Measurements from ENCODE around the gene MAP2K2. TPM values are rescaled to one million over a fixed set of nuclear protein-coding genes. Genes with fewer than 3 reads are reported as not detected.

Gene MAP2K2
- total RNA-seq, 1 experiment from 2014 or later, result 185 TPM

DNA sequence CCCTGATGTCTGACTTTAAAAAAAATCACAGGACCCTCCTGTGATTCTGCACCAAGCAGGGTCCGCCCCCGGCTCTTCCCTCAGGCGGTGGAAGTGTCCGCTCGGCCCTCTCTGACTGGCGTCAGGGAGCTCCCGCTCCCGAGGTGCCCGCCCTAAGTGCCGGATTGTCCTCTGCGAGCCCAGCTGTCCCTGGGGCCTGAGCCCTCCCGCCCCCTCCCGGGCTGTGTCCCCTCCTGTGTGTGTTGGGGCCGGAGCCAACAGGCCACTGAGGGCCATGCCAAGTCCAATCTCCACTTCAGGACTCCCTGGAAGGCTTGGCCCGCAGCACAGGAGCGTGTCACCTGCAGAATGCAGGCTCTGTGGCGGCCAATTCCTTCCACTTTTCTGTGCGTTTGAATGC, 25.4 kb downstream of the MAP2K2 start:
- POLR2A ChIA-PET (ENCODE audit: low non-redundant PET), result no interaction called here

DNA sequence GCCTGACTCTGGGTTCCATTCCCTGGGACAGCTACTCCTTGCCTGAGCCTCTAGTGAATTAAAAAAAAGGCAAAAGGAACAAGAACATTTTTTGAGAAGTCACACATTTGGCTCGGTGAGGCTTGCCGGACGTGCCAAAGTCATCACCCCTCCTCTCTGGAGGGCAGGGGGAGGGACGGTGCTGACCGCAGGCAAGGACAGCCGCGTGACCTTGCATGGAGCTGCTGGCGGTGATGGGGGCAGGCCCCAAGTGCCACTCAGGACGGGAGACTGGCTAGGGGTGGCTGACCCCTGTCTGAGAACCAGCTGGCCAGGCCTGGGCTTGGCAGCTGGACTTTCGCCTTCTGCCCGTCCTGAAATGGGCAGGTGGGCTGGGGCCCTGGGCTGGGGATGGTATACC, 26.4 kb downstream of the MAP2K2 start:
- no peak overlapping the region for H3K27ac ChIP-seq (ENCODE audit: low read depth, low read length, poor library complexity, severe bottlenecking)
- POLR2A ChIA-PET (ENCODE audit: low non-redundant PET), result no interaction called here
- no peak overlapping the region for H3K4me3 ChIP-seq (ENCODE audit: low read depth, low read length, poor library complexity, severe bottlenecking)
- H3K36me3 ChIP-seq (ENCODE audit: insufficient read depth, low read length, poor library complexity, severe bottlenecking), result peaks cover 43% of the 10 kb centered on the region
- no peak for DNase-seq (ENCODE audit: low spot score)
- CTCF ChIA-PET, result no interaction called here
- intact Hi-C loops (cut with micrococcal nuclease; ENCODE audit: unreplicated experiment), result no loop called here
- no peaks in the 10 kb centered on the region for H3K9me3 ChIP-seq (ENCODE audit: low read depth, low read length, poor library complexity, severe bottlenecking)
- no peaks in the 10 kb centered on the region for H3K4me1 ChIP-seq (ENCODE audit: insufficient read depth, low read length, poor library complexity, severe bottlenecking)
- BruUV-seq (replicated peaks), result no TSS peak
- TF ChIP-seq, protein P1, sequence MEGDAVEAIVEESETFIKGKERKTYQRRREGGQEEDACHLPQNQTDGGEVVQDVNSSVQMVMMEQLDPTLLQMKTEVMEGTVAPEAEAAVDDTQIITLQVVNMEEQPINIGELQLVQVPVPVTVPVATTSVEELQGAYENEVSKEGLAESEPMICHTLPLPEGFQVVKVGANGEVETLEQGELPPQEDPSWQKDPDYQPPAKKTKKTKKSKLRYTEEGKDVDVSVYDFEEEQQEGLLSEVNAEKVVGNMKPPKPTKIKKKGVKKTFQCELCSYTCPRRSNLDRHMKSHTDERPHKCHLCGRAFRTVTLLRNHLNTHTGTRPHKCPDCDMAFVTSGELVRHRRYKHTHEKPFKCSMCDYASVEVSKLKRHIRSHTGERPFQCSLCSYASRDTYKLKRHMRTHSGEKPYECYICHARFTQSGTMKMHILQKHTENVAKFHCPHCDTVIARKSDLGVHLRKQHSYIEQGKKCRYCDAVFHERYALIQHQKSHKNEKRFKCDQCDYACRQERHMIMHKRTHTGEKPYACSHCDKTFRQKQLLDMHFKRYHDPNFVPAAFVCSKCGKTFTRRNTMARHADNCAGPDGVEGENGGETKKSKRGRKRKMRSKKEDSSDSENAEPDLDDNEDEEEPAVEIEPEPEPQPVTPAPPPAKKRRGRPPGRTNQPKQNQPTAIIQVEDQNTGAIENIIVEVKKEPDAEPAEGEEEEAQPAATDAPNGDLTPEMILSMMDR (conservative IDR thresholded peaks at IDR 0.05; ENCODE audit: low read depth, low read length), result no peak
- no peak for TF ChIP-seq EZH2 (IDR thresholded peaks at IDR 0.05; ENCODE audit: borderline replicate concordance, low read depth, low read length, poor library complexity, severe bottlenecking)
- no peaks in the 10 kb centered on the region for H3K27me3 ChIP-seq (replicated peaks; ENCODE audit: insufficient read depth, low read depth, low read length, poor library complexity)

More for the DNA sequence above, 25.4 kb downstream of the MAP2K2 start:
- no TSS peak for BruUV-seq (replicated peaks)
- TF ChIP-seq, protein P1 (conservative IDR thresholded peaks at IDR 0.05; ENCODE audit: low read depth, low read length), result no peak
- TF ChIP-seq EZH2 (IDR thresholded peaks at IDR 0.05; ENCODE audit: borderline replicate concordance, low read depth, low read length, poor library complexity, severe bottlenecking), result no peak
- intact Hi-C loops (cut with micrococcal nuclease; ENCODE audit: unreplicated experiment), result no loop called here
- peaks cover 44% of the 10 kb centered on the region for H3K36me3 ChIP-seq (ENCODE audit: insufficient read depth, low read length, poor library complexity, severe bottlenecking)
- H3K4me3 ChIP-seq (ENCODE audit: low read depth, low read length, poor library complexity, severe bottlenecking), result no peak overlapping the region
- CTCF ChIA-PET, result no interaction called here
- no peak overlapping the region for H3K27ac ChIP-seq (ENCODE audit: low read depth, low read length, poor library complexity, severe bottlenecking)
- H3K4me1 ChIP-seq (ENCODE audit: insufficient read depth, low read length, poor library complexity, severe bottlenecking), result no peaks in the 10 kb centered on the region
- no peaks in the 10 kb centered on the region for H3K9me3 ChIP-seq (ENCODE audit: low read depth, low read length, poor library complexity, severe bottlenecking)
- no peak for DNase-seq (ENCODE audit: low spot score)
- no peaks in the 10 kb centered on the region for H3K27me3 ChIP-seq (replicated peaks; ENCODE audit: insufficient read depth, low read depth, low read length, poor library complexity)

DNA sequence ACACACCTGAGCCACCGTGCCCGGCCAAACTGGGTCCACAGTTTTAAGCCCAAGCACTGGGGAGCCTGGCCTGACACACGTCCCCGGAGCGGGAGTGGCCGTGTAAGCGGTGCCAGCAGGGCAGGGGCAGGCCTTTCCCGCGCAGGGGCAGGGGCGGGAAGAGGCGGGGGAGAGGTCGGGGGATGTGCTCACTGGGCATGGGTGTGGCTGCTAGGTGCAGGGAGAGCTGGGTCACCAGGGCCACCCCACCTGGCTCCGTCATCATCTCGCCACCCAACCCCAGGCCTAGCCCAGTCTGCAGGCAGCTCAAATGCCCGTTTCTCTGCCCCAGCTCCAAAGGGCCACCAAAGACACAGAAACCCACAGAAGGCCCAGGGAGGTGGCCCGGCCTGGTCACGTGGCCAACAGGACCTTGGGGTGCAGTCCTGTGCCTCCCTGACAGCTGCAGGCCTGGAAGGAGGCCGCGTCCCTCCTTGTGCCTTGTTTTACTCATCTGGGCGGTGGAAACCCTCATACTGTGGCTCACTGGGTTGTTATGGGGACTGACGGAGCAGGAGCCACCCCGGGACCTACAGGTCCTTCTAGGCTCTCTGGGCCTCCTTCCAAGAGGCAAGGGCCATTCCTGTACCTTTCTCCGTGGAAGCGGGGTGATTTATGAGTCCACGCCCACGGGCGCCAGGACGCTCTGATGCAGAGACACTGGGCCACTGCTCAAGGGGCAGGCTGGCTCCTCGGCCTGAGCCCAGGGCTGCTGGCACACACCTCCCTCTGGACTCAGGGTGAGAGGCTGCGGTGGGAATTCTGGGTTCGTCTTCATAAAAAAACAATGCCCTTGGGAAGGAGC, 27.7 kb downstream of the MAP2K2 start:
- ChIA-PET CTCF (no interaction called here), POLR2A (ENCODE audit: low non-redundant PET) (no interaction called here)
- Histone ChIP-seq H3K4me3 (ENCODE audit: low read depth, low read length, poor library complexity, severe bottlenecking) (no peak overlapping the region), H3K27me3 (replicated peaks; ENCODE audit: insufficient read depth, low read depth, low read length, poor library complexity) (no peaks in the 10 kb centered on the region), H3K4me1 (ENCODE audit: insufficient read depth, low read length, poor library complexity, severe bottlenecking) (no peaks in the 10 kb centered on the region), H3K9me3 (ENCODE audit: low read depth, low read length, poor library complexity, severe bottlenecking) (no peaks in the 10 kb centered on the region), H3K36me3 (ENCODE audit: insufficient read depth, low read length, poor library complexity, severe bottlenecking) (peaks cover 35% of the 10 kb centered on the region), H3K27ac (ENCODE audit: low read depth, low read length, poor library complexity, severe bottlenecking) (no peak overlapping the region)
- no peak for DNase-seq (ENCODE audit: low spot score)
- TF ChIP-seq, protein P1 (conservative IDR thresholded peaks at IDR 0.05; ENCODE audit: low read depth, low read length), result no peak
- TF ChIP-seq EZH2 (IDR thresholded peaks at IDR 0.05; ENCODE audit: borderline replicate concordance, low read depth, low read length, poor library complexity, severe bottlenecking), result no peak
- no TSS peak for BruUV-seq (replicated peaks)
- intact Hi-C loops (cut with micrococcal nuclease; ENCODE audit: unreplicated experiment), result no loop called here
